Breast epithelium (tissue), 4 donors: Measurements from ENCODE around the gene EME2. TPM values are rescaled to one million over a fixed set of nuclear protein-coding genes. Genes with fewer than 3 reads are reported as not detected.

Experiments used
- DNase-seq, 2 donors: peaks; one replicate each; pipeline ENCODE4 v3.0.0-alpha.2; 2019; ENCODE audit warnings: low spot score in 2 of 2
- H3K27ac ChIP-seq, 2 donors: fragments of 200-600 bp; sonication (generic) in 1 of 2; one replicate each; pipeline ENCODE4 v1.5.1; 2016 to 2019; ENCODE audit warnings: mild to moderate bottlenecking in 1 of 2
- H3K27me3 ChIP-seq, 2 donors: fragments of 200-600 bp; sonication (generic) in 1 of 2; one replicate each; pipeline versions ENCODE4 v1.5.1 to v1.6.0; 2017 to 2019; ENCODE audit warnings: control low read depth in 1 of 2, mild to moderate bottlenecking in 1 of 2
- H3K36me3 ChIP-seq: fragments of 200-600 bp; one replicate; pipeline ENCODE4 v1.5.1; 2019
- H3K4me1 ChIP-seq, 2 donors: fragments of 200-600 bp; sonication (generic); one replicate each; pipeline ENCODE4 v1.5.1; 2016 to 2019; ENCODE audit warnings: control low read depth in 1 of 2
- H3K4me3 ChIP-seq, 3 donors: fragments of 200-600 bp; sonication (generic); 1 replicate in 2 of 3; 2 replicates in 1 of 3; pipeline ENCODE4 v1.5.1; 2016 to 2019; ENCODE audit warnings: mild to moderate bottlenecking in 3 of 3, moderate library complexity in 2 of 3
- H3K9me3 ChIP-seq, 2 donors: fragments of 200-600 bp; sonication (generic) in 1 of 2; one replicate each; pipeline ENCODE4 v1.5.1; 2016 to 2019; ENCODE audit warnings: control low read depth in 1 of 2
- CTCF ChIP-seq, 3 donors: fragments of 450-650 bp; IDR thresholded peaks; one replicate each; pipeline ENCODE4 v1.5.1; 2016 to 2017; ENCODE audit warnings: antibody characterized with exemption in 3 of 3, mild to moderate bottlenecking in 3 of 3, moderate library complexity in 3 of 3
- POLR2A ChIP-seq: fragments of 450-650 bp; IDR thresholded peaks from one replicate; pipeline ENCODE4 v1.6.1; 2016; ENCODE audit warnings: antibody characterized with exemption, mild to moderate bottlenecking, moderate library complexity
- POLR2AphosphoS5 ChIP-seq, 3 donors: sonication (generic); formaldehyde crosslinking; IDR thresholded peaks; one replicate each; pipeline ENCODE4 v1.6.1; 2017; ENCODE audit warnings: antibody characterized with exemption in 3 of 3
- intact Hi-C: fragments of 100-400 bp; cut with DNase I; formaldehyde crosslinking; loops from one replicate; pipeline ENCODE4 v1.15.1; 2023; ENCODE audit warnings: low total_unique reads
- total RNA-seq, 3 donors: library from RNA; depleted of rRNA; stranded (reverse); fragments of >200 nt; gene quantifications; one replicate each; pipeline ENCODE4 v1.1.0, GENCODE V29; 2016

The EME2 gene
- total RNA-seq, 3 donors from 2014 or later, result 4.6 to 17.4 (median 14.0) TPM

- H3K36me3 ChIP-seq, result no peaks in the 10 kb centered on the region
- TF ChIP-seq CTCF (IDR thresholded peaks at IDR 0.05), result no peak
- TF ChIP-seq POLR2A, result no peak
- no peak for TF ChIP-seq POLR2AphosphoS5 (IDR thresholded peaks at IDR 0.05)
Observed at GRCh38 chr16:1808691-1809090, 36.1 kb downstream of the EME2 start.

DNA sequence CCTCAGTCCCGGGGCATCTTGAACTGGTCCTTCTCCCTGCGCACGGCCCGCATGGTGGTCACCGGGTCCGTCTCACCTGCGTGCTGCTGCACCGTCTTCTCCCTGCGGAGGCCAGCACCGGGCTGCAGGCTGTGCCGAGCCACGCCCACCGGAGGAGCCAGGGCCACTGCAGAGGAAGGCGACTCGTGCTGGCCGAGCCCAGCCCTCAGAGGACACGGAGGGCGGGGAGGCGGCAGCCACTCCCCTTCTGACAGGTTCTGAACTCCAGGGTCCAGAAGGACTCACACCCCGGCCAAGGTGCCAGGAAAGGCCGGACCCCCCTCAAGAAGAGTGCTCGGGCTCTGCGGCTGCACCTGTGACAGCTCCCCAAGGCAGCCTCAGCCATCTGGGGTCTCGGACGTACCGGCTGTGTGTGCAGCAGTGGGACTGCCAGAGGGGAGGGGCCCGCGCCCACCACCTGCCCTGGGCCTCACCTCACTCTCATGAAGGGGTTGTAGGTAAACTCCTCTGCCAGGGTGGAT, 36.7 kb downstream of the EME2 start:
- no peak overlapping the region for H3K27ac ChIP-seq
- peaks cover 0 to 7% of the 10 kb centered on the region in 2 donors for H3K4me1 ChIP-seq
- intact Hi-C loops, result no loop called here
- no peak for DNase-seq
- no peaks in the 10 kb centered on the region for H3K9me3 ChIP-seq
- no peak overlapping the region for H3K4me3 ChIP-seq
- no peaks in the 10 kb centered on the region for H3K27me3 ChIP-seq
- no peaks in the 10 kb centered on the region for H3K36me3 ChIP-seq
- TF ChIP-seq CTCF (IDR thresholded peaks at IDR 0.05) (no peak), POLR2A (no peak), POLR2AphosphoS5 (IDR thresholded peaks at IDR 0.05) (no peak)

More at GRCh38 chr16:1808691-1809090, 36.1 kb downstream of the EME2 start:
- DNase-seq, result no peak
- H3K27me3 ChIP-seq, result no peaks in the 10 kb centered on the region
- H3K27ac ChIP-seq, result no peak overlapping the region
- H3K4me1 ChIP-seq, result peaks cover 0 to 7% of the 10 kb centered on the region in 2 donors
- no peaks in the 10 kb centered on the region for H3K9me3 ChIP-seq
- no peak overlapping the region for H3K4me3 ChIP-seq
- intact Hi-C loops, result no loop called here

- H3K36me3 ChIP-seq, result no peaks in the 10 kb centered on the region
Observed at GRCh38 chr16:1810106-1810505, 37.5 kb downstream of the EME2 start.

GRCh38 chr16:1810536-1810935, 37.9 kb downstream of the EME2 start:
- intact Hi-C loops, result no loop called here

More at GRCh38 chr16:1810106-1810505, 37.5 kb downstream of the EME2 start:
- DNase-seq, result no peak
- H3K4me3 ChIP-seq, result no peak overlapping the region
- TF ChIP-seq POLR2A (no peak), POLR2AphosphoS5 (IDR thresholded peaks at IDR 0.05) (no peak), CTCF (IDR thresholded peaks at IDR 0.05) (no peak)
- no peak overlapping the region for H3K27ac ChIP-seq
- H3K9me3 ChIP-seq, result no peaks in the 10 kb centered on the region
- H3K27me3 ChIP-seq, result no peaks in the 10 kb centered on the region
- H3K4me1 ChIP-seq, result peaks cover 0 to 7% of the 10 kb centered on the region in 2 donors
- intact Hi-C loops, result no loop called here

More at GRCh38 chr16:1810536-1810935, 37.9 kb downstream of the EME2 start:
- DNase-seq, result no peak
- no peak overlapping the region for H3K4me3 ChIP-seq
- H3K36me3 ChIP-seq, result no peaks in the 10 kb centered on the region
- H3K4me1 ChIP-seq, result peaks cover 0 to 7% of the 10 kb centered on the region in 2 donors
- TF ChIP-seq CTCF (IDR thresholded peaks at IDR 0.05), result no peak
- TF ChIP-seq POLR2A, result no peak
- no peak for TF ChIP-seq POLR2AphosphoS5 (IDR thresholded peaks at IDR 0.05)
- H3K9me3 ChIP-seq, result no peaks in the 10 kb centered on the region
- no peak overlapping the region for H3K27ac ChIP-seq
- H3K27me3 ChIP-seq, result no peaks in the 10 kb centered on the region
